Dedifferentiated amniotic fluid mesenchymal stem cell (primary cell): ENCODE data around the gene MICAL3.

Source experiments
- DNase-seq: peaks from one replicate; pipeline ENCODE4 v3.0.0-alpha.2; 2016; ENCODE audit errors: extremely low spot score

Gene MICAL3

DNA sequence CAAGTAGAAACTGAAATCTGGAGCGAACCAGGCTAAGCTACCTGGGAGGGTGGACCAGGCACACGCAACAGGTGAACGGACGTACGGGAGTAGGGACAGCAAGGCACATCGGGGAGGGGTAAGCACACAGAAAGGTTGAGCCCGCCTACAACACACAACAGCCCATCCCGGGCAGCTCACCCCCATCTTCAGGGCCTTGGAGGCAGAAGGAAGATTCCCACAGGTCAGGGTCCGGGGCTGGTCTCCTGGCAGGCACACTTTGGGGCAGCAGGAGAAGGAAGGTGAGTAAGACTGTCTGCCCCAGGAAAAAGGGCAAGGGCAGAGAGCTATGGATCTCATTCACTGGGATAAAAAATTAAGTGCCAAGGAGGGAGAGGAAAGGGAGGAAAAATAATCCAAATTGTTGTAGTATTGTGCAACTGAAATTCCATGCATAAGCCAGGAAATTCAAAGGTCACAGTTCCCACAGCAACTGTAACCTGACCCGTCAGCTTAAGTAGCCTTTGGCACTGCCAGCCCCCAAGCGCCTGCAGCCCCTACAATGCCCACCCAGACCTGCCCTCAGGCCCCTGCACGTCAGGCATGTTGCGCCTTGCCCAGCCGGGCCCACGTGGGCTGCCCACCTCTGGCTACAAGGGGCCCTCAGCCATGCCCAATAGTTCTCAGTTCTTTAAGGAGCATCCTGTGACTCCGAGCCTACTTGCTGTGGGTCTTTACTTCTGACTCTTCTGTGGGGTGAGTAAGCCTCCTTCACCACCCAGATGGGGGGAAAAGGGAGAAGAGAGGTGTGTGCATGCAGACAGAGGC lies 51.8 kb downstream of the MICAL3 start:
- peak; percentile 78 for DNase-seq

DNA sequence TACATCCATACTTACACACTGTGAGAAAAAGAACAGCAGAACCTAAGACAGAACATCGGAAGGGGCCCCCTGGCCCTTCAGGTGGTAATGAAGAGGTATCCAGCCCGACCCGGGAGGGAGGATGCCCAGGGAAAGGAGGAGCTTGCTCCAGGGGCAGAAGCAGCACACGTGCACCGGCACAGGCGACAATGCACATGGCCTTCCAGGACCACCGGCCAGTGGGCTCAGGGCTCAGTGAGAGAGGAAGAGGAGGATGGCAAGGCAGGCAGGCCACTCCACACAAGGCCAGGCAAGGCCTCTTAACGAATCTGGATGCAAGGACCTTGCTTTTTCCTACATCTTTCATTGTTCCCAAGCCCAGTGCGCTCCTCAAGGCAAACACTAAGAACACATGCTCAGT lies 52.6 kb downstream of the MICAL3 start:
- no peak for DNase-seq

DNA sequence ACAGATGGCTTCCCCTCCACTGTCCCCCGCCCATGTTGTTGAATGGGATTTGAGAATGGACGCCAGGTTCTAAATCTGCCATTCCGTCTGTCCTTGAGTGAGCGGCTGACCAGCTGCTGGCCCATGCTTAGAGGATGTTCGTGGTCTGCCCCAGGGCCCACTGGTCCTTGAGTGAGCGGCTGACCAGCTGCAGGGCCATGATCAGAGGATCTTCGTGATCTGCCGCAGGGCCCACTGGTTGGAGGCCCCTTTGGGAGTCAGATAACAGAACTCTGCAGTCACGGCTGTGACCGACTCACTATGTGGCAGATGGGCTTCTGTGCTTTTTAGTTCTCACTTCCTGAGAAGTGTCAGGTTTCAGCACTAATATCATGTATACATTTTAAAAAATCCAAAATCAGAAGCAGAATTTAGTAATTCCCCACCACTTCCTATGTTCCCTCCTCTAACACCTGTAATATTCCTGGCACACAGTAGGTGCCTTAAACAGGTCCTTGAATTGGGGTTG lies 54.1 kb downstream of the MICAL3 start:
- no peak for DNase-seq

DNA sequence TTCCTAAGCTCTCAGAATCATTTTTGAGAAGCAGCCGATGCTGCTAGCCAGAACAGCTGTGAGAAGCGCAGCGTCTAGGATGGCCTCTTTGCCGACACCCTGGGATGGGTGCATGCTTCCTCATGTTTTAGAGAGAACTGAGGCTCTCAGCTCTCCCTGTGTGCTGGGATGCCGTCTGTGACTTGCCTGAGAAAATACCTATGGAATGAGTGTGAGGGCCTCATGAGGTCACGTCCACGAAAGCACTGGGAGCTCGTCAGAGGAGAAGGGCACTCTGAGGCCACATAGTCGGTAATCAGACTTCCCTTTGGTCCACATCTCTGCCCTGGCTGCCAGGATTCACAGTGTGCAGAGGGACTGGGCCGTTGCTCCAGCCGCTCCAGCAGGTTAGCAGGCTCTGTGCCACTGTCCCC lies 54.7 kb downstream of the MICAL3 start:
- DNase-seq = peak; percentile 86

DNA sequence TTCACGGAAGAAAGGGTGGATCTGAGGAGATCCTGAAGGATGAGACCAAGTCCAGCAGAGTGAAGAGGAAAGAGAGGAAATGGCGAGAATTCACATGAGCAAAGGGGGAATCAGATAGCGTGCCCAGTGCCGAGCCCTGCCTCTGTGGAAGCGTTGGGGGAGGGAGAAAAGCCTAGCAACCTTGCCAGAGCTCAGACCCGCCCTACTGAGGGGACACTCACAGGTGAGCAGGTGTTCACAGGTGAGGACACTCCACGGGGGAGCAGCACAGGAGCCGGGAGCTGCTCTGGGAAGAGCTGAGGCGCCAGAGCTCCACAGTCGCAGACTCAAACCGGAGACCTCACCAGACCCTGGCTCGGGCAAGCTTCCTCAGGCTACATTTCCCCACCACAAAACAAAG lies 56.2 kb downstream of the MICAL3 start:
- no peak for DNase-seq

DNA sequence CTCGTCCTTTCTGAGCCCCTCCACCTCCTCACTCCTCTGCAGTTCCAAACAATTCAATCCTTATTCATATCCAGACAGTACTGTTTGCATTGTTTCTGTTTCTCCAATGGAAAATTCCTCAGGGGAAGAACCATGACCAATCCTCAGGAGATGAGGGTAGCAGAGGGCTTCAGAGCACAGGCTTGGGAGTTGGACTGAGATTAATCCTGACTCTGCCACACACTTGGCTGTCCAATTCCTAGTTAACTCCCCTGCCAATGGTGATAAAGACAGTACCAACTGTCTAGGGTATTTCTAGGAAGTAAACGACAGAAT lies 58.0 kb downstream of the MICAL3 start:
- peak; percentile 50 for DNase-seq

DNA sequence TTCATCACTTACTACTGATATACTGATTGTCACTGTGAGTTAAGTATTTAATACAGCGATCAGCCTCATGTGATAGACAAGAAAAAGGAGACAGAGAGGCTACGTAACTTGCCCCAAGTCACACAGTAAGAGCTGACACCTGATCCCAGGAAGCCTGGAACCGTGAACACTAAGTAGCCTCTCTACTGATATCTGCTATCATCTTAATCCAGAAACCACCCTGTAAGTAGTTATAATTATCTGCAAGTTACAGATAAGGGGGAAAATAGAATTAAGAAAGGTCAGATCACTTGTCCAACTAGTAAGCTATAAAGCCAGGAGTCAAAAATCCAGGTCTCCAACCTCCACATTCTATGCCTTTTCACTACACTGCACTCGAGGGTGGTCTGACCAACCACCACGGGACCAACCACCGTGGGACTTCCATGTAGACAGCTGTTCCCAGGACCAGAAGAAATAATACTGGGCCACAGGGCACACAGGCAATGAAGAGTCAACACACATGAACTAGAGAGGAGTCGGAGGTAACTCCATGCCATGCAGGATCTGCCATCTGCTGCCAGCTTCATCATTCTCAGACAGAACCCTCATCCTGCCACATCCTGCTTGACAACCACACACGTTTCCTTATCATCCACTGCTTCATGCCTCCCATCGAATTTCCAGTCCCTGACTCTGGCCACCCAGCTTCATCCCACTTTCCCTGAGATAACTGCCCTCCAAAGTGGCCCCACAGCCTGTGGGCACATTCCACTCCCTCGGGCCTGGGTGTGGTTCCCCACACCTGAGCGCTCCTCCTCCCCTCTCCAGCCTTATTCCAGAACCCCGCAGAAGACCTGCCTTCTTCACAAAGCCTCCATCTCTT lies 58.6 kb downstream of the MICAL3 start:
- no peak for DNase-seq

DNA sequence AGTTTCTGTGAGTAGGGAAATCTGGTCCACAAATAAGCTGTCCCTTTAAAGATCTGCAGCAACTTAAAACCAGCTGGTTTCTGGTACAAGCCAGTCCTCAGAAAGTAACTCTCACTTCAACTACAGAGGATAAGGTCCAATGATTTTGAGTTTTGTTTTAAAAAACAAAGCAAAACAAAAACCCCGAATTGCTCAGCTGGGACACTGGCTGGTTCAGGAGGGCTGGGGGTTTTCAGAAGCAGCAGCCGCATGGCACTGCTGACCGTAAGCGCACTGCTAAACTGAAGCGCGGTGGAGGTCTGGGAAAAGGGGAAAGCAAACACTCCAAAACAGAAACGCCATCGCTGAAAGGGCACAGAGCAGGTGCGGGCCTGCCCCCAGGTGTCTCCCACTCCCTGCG lies 59.7 kb downstream of the MICAL3 start:
- no peak for DNase-seq

DNA sequence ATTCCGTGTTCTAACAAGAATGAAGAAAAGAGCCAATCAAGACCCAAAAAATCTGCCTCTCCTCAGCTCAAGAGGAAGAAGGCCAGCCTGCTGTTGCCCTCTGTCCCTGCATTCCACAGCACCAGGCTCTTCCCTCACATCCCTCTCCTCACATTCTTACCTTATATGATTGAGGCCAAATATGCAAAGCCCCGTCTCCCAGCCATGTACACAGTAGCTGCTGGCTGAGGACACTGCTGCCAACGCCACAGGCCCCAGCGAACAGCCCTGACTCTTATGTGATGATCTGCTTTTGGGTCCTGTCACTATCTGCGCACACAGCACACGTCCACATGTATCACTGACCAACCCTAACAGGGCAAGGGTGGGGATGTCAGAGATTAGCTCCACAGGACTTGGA lies 60.2 kb downstream of the MICAL3 start:
- DNase-seq = no peak

DNA sequence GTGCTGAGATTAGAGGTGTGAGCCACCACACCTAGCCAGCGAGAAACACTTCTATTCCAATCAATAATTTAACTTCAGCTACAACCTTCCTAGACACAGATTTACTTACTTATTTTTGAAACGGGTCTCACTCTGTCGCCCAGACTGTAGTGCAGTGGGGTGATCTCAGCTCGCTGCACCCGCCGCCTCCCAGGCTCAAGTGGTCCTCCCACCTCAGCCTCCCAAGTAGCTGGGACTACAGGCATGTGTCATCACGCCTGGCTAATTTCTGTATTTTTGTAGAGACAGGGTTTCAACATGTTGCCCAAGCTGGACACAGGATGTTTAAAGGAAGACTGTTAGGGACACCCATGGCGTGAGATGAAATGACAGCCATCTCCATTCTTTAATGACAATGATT lies 61.3 kb downstream of the MICAL3 start:
- no peak for DNase-seq

DNA sequence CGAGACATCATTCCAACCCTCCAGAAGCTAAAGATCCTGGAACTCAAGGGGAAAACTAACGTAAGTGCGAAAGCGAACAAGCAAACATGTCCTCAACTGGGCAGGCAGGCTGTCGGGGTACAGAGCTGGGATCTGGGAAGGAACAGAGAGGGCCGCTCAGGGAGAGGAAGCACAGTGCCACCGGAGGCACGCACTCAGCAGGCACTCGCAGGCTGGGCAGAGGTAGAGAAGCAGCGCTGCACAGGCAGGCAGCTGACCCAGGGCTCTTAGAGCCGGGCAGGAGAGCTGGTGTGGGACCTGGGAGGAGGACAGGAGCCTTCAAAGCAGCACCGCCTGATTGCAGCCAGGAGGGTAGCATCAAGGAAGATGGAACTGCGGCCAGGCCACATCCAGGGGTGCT lies 62.2 kb downstream of the MICAL3 start:
- no peak for DNase-seq

DNA sequence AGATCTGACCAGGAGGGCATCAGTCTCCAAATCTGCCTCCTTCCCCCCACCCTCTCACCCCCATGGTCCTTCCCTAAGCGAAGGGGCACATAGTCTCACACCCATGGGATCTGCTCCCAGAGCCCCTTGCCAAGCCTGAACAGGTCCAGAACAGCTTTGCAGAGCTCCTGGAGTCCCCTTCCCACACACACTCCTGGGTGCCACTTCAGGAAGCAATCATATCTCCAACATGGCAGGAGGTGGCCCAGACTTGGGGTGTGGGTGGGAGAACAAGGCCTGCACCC lies 63.0 kb downstream of the MICAL3 start:
- DNase-seq = no peak

DNA sequence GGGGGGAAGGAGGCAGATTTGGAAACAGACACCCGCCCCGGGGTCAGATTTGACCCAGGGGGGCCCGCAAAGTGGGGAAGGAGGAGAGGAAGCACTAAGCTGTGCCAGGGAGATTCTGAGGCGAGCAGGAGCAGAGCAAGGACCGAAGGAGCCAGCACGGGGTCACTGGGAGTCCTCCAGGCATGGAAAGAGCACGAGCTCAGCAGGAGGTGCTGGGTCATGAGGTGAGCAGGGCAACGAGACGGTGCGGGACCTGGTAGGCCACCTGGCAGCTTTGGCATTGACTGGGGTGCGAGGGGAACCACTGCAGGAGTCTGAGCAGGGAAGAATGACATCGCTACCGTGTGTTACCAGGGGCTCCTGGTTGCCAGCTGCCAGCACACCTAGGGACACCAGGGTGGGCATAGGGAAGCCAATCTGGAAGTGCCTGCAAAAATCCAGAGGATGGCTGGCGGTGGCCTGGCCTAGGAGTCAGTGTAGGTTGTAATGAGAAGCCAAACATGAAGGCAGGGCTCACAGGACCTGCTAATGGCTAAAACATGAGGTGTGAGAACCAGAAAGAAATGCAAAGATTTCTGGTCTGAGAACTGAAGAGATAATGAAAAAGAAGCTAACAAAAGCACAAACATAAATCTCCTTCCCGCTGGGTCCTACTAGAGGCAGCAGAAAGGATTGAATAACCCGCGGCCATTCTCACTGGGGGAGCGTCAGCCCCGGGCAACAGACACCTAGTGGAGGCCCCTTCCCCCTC lies 63.5 kb downstream of the MICAL3 start:
- no peak for DNase-seq

DNA sequence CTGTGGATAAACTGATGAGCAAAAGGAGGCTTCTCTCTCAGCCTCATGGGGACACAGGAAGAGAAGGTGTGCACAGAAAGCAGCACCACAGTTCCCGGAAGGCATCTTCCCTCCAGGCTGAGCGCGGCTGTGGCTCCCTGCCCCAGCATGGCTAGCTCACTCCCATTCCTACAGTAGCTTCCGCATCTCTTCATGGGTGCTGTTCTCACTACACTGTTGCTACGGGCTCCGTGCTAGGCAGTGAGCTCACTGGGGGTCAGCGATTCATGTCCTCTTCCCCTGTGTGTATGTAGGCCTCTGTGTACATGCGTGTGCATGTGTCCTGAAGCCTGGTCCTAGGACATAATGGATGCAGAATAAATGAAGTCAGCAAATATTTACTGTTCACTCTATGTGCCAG lies 64.3 kb downstream of the MICAL3 start:
- DNase-seq = no peak

DNA sequence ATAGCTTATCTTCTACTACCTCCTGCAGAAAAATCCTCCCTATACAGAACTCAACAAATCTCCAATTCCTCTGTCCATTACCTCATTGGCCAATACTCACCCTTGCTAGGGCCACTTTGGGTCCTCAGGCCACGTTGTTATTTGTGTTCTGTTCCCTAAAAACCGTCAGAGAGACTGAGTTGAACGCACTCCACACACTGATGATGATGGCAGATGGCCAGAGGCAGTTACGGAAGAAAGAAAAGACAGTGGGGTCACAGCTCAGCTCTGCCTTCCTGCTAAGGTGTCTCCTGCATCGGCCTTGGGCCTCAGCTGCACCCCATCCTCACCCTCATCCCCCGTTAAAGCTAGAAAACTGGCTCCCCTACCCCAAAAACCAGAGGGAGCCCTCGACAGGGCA lies 66.2 kb downstream of the MICAL3 start:
- DNase-seq = no peak

DNA sequence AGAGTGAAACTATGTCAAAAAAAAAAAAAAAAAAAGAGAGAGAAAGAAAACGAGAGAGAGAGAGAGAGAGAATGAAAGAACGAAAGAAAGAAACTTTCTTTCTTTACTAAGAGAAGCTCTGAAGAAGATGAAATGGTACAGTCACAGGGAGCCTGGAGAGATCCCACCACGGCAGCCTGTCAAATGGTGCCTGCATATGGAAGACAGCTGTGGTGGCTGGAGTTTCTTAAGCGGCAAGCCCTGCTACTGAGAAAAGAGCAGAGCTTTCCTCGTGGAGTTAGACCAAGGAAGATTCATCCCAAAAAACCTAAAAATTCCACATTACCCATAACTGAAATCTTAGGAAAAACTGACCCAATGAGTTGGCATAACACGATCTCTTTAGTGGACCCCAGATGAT lies 66.7 kb downstream of the MICAL3 start:
- no peak for DNase-seq

DNA sequence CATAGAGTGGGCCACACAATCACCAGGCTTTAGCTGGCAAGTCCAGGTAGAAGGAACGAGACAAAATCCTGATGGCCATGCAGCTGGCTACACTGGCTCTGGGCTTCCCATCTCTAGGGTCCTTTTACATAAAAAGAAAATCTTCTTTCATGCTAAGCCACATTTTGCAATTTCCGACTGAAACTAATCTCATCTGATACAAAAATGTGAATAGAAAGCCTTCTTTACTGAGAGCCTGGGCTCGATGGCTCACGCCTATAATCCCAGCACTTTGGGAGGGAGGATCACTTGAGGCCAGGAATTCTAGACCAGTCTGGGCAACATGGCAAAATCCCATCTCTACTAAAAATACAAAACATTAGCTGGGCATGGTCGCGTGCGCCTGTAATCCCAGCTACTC lies 67.2 kb downstream of the MICAL3 start:
- no peak for DNase-seq

DNA sequence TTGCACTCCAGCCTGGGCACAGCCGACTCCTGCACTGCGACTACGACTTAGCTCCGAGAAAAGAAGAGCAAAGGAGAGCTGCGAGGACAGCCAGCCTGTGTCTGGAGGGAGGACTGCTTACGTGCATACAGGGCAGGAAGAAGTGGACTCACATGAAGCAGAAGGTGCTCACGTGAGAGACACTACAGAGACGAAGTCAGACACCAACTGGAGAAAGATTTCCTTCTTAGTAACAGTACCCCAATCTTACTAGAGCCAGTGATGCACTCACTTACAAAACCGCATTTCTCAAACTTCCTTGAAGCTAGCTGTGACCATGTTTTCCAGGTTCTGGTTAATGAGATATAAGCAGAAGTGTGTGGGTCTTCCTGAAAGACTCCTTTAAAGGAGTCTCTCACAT lies 67.7 kb downstream of the MICAL3 start:
- no peak for DNase-seq

DNA sequence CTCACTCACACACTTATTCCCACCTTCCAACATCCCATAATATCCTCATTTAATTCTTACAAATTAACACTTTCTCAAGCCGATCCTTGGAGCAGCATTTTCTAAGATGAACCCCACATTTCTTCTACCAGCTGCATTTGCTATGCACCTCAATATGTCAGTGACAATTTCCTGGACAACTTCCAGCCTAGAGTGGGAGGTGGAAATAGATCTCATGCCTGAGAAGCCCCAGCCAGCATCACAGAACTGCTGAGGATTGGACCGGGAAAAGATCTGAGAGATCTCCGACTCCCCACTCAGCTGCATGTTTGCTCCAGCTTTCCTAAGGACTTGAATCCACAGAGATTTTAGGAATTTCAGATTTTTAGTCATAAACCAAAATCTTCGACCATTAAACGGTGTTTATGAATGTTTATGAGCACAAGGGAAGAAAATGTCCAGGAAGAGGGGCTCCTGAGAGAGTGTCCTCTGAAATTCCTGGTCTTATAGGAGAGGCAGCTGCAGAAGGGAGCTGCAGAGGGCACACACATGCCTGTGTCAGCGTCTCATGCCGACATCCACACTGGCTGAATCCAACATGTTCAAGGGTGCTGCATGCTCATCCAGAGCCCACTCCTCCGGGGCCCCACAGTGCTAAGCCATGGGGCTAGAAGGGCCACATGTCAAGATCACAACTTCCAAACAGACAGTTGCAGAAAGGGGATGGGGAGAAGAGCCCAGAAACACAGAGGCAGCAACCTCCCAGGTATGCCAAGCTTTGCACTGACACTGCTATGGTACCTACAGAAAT lies 68.6 kb downstream of the MICAL3 start:
- DNase-seq = no peak

DNA sequence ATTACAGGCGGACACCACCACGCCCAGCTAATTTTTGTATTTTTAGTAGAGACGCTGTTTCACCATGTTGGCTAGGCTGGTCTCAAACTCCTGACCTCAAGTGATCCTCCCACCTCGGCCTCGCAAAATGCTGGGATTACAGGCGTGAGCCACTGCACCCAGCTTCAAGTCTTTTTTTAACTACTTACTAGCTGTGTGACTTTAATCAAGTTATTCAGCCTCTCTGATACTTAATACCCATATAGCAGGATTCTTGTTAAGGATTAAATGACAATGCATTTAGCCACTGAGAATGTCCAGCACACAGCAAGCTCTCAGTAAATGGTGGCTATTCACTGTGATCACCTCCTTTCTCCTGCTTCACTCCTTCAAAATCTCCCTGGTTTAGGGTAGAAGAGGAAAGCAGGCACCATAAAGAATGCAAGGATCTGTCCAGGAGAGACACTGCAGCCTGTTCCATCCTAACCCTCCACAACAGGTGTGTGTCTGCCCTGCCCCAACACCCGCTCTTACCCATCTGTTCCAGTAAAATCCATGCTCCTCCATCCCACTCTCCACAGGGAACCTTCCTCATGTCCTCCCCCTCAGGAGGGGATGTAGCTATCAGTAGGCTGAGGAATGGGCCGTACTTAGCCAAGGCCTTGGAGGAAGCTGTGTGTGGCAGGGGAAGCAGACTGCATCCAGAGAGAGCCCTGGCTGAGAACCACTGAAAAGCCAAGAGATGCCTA lies 69.3 kb downstream of the MICAL3 start:
- DNase-seq = no peak

DNA sequence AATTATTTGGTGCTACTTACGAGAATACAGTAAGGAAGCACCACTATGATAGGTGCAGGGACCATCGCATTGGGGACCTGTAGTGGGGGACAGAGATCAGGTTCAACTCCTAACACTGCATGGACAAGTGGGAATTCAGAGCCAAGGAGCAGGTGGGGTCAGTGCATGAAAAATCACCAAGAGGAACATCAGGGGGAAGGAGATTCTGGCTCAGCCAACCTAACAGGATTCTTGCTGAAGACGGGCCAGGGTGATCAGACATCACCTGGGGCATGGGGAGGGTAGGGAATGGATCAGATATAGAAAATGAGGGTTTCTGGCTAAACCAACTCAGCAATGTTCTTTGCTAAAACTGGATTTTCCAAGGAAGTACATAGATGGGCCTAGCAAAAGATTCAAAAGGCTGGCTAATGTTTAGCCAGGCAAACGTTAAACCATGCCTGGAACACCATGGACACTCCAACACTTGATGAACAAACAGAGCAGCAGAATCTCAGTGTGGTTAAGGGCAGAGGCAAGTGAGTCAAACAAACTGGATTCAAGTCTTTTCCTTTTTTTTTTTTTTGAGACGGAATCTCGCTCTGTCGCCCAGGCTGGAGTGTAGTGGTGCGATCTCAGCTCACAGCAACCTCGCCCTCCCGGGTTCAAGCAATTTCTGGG lies 70.0 kb downstream of the MICAL3 start:
- DNase-seq = no peak
